BE2C (cell line): ENCODE data around the gene CLOCK.

Experiments used
- DNase-seq: peaks from one replicate; pipeline ENCODE4 v3.0.0-alpha.2; 2020
- H3K27me3 ChIP-seq: fragments of 250-450 bp; sonication (Bioruptor Pico); 2 replicates; pipeline ENCODE4 v1.5.1; 2020; ENCODE audit warnings: mild to moderate bottlenecking
- H3K36me3 ChIP-seq: fragments of 250-450 bp; sonication (Bioruptor Pico); 2 replicates; pipeline ENCODE4 v1.5.1; 2020; ENCODE audit warnings: mild to moderate bottlenecking
- H3K4me1 ChIP-seq: fragments of 250-450 bp; sonication (Bioruptor Pico); 2 replicates; pipeline ENCODE4 v1.5.1; 2020
- H3K4me3 ChIP-seq: 2 replicates; pipeline ENCODE4 v1.5.1; 2011; ENCODE audit warnings: low read depth, low read length
- H3K9me3 ChIP-seq: fragments of 250-450 bp; sonication (Bioruptor Pico); 2 replicates; pipeline ENCODE4 v1.5.1; 2020
- CTCF ChIP-seq: IDR thresholded peaks from 2 replicates; pipeline ENCODE4 v1.5.1; 2012; ENCODE audit warnings: mild to moderate bottlenecking, low read depth, low read length

CLOCK gene

GRCh38 chr4:55445921-55446577, 100.7 kb downstream of the CLOCK start:
- Histone ChIP-seq H3K9me3 (no peaks in the 10 kb centered on the region), H3K4me1 (no peaks in the 10 kb centered on the region), H3K27me3 (no peaks in the 10 kb centered on the region), H3K36me3 (peaks cover 19% of the 10 kb centered on the region), H3K4me3 (no peak overlapping the region)
- no peak for TF ChIP-seq CTCF
- DNase-seq = no peak

- peak; percentile 60 for TF ChIP-seq CTCF
- Histone ChIP-seq H3K9me3 (no peaks in the 10 kb centered on the region), H3K4me3 (no peak overlapping the region), H3K27me3 (no peaks in the 10 kb centered on the region), H3K4me1 (no peaks in the 10 kb centered on the region), H3K36me3 (peaks cover 21% of the 10 kb centered on the region)
- peak; percentile 21 for DNase-seq
These were observed 101.9 kb downstream of the CLOCK start for GRCh38 chr4:55444827-55445226.

GRCh38 chr4:55442541-55442940, 104.2 kb downstream of the CLOCK start:
- Histone ChIP-seq H3K4me3 (no peak overlapping the region), H3K27me3 (no peaks in the 10 kb centered on the region), H3K36me3 (peaks cover 24% of the 10 kb centered on the region), H3K4me1 (no peaks in the 10 kb centered on the region), H3K9me3 (no peaks in the 10 kb centered on the region)
- no peak for DNase-seq
- TF ChIP-seq CTCF = no peak

GRCh38 chr4:55440786-55441185, 105.9 kb downstream of the CLOCK start:
- Histone ChIP-seq H3K4me1 (no peaks in the 10 kb centered on the region), H3K4me3 (no peak overlapping the region), H3K27me3 (no peaks in the 10 kb centered on the region), H3K36me3 (peaks cover 32% of the 10 kb centered on the region), H3K9me3 (no peaks in the 10 kb centered on the region)
- DNase-seq = no peak
- no peak for TF ChIP-seq CTCF

- TF ChIP-seq CTCF = no peak
- Histone ChIP-seq H3K9me3 (no peaks in the 10 kb centered on the region), H3K4me3 (no peak overlapping the region), H3K36me3 (peaks cover 42% of the 10 kb centered on the region), H3K4me1 (no peaks in the 10 kb centered on the region), H3K27me3 (no peaks in the 10 kb centered on the region)
- DNase-seq = no peak
These were observed 107.7 kb downstream of the CLOCK start for GRCh38 chr4:55439023-55439422.

GRCh38 chr4:55438314-55438713, 108.4 kb downstream of the CLOCK start:
- H3K9me3 ChIP-seq = no peaks in the 10 kb centered on the region
- no peaks in the 10 kb centered on the region for H3K4me1 ChIP-seq
- no peak overlapping the region for H3K4me3 ChIP-seq
- TF ChIP-seq CTCF = no peak
- H3K36me3 ChIP-seq = peaks cover 44% of the 10 kb centered on the region
- no peak for DNase-seq
- H3K27me3 ChIP-seq = no peaks in the 10 kb centered on the region
